ENCODE measurements around the gene OXLD1.

OXLD1 gene

GRCh38 chr17:81708739-81709185 is 42.4 kb upstream of the OXLD1 start:
- WGBS, 2 experiments (ENCODE audit: insufficient coverage in 2 of 2) = 93 to 94% methylated on average over 16 to 17 of the region's 17 CpGs
- Histone ChIP-seq H3K9me3 (ENCODE audit: control insufficient read depth, low read length) (no peaks in the 10 kb centered on the region), H3K27ac (ENCODE audit: low read depth, low read length, severe bottlenecking) (no peak overlapping the region), H3K4me3 (ENCODE audit: extremely low read depth, insufficient read depth, low read length, poor library complexity, severe bottlenecking) (no peak overlapping the region), H3K4me1 (ENCODE audit: control insufficient read depth, insufficient read depth, low read length, poor library complexity, severe bottlenecking) (peaks cover 29% of the 10 kb centered on the region), H3K36me3 (ENCODE audit: control insufficient read depth, insufficient read depth, low read length) (peaks cover 43% of the 10 kb centered on the region)

GRCh38 chr17:81707725-81708646 is 41.6 kb upstream of the OXLD1 start:
- Histone ChIP-seq H3K4me1 (ENCODE audit: control insufficient read depth, insufficient read depth, low read length, poor library complexity, severe bottlenecking) (peaks cover 21% of the 10 kb centered on the region), H3K4me3 (ENCODE audit: extremely low read depth, insufficient read depth, low read length, poor library complexity, severe bottlenecking) (no peak overlapping the region), H3K36me3 (ENCODE audit: control insufficient read depth, insufficient read depth, low read length) (peaks cover 43% of the 10 kb centered on the region), H3K9me3 (ENCODE audit: control insufficient read depth, low read length) (no peaks in the 10 kb centered on the region), H3K27ac (ENCODE audit: low read depth, low read length, severe bottlenecking) (no peak overlapping the region)
- 96 to 97% methylated on average over 21 to 24 of the region's 25 CpGs for WGBS, 2 experiments (ENCODE audit: insufficient coverage in 2 of 2)

- 96 to 97% methylated on average over 42 to 51 of the region's 54 CpGs for WGBS, 2 experiments (ENCODE audit: insufficient coverage in 2 of 2)
- no peak overlapping the region for H3K27ac ChIP-seq (ENCODE audit: low read depth, low read length, severe bottlenecking)
- H3K4me3 ChIP-seq (ENCODE audit: extremely low read depth, insufficient read depth, low read length, poor library complexity, severe bottlenecking) = no peak overlapping the region
- no peaks in the 10 kb centered on the region for H3K9me3 ChIP-seq (ENCODE audit: control insufficient read depth, low read length)
- peaks cover 17% of the 10 kb centered on the region for H3K4me1 ChIP-seq (ENCODE audit: control insufficient read depth, insufficient read depth, low read length, poor library complexity, severe bottlenecking)
- peaks cover 46% of the 10 kb centered on the region for H3K36me3 ChIP-seq (ENCODE audit: control insufficient read depth, insufficient read depth, low read length)
These were observed 40.6 kb upstream of the OXLD1 start for GRCh38 chr17:81706757-81707624.

GRCh38 chr17:81706232-81706611 is 39.8 kb upstream of the OXLD1 start:
- WGBS, 2 experiments (ENCODE audit: insufficient coverage in 2 of 2) = 95 to 99% methylated on average over 17 of the region's 17 CpGs
- Histone ChIP-seq H3K36me3 (ENCODE audit: control insufficient read depth, insufficient read depth, low read length) (peaks cover 54% of the 10 kb centered on the region), H3K27ac (ENCODE audit: low read depth, low read length, severe bottlenecking) (no peak overlapping the region), H3K4me3 (ENCODE audit: extremely low read depth, insufficient read depth, low read length, poor library complexity, severe bottlenecking) (no peak overlapping the region), H3K9me3 (ENCODE audit: control insufficient read depth, low read length) (no peaks in the 10 kb centered on the region), H3K4me1 (ENCODE audit: control insufficient read depth, insufficient read depth, low read length, poor library complexity, severe bottlenecking) (peaks cover 22% of the 10 kb centered on the region)

GRCh38 chr17:81705518-81706231 is 39.3 kb upstream of the OXLD1 start:
- peaks cover 58% of the 10 kb centered on the region for H3K36me3 ChIP-seq (ENCODE audit: control insufficient read depth, insufficient read depth, low read length)
- 95 to 98% methylated on average over 28 to 29 of the region's 30 CpGs for WGBS, 2 experiments (ENCODE audit: insufficient coverage in 2 of 2)
- H3K4me1 ChIP-seq (ENCODE audit: control insufficient read depth, insufficient read depth, low read length, poor library complexity, severe bottlenecking) = peaks cover 18% of the 10 kb centered on the region
- no peaks in the 10 kb centered on the region for H3K9me3 ChIP-seq (ENCODE audit: control insufficient read depth, low read length)
- no peak overlapping the region for H3K4me3 ChIP-seq (ENCODE audit: extremely low read depth, insufficient read depth, low read length, poor library complexity, severe bottlenecking)
- H3K27ac ChIP-seq (ENCODE audit: low read depth, low read length, severe bottlenecking) = no peak overlapping the region

- Histone ChIP-seq H3K27ac (ENCODE audit: low read depth, low read length, severe bottlenecking) (peak overlapping the region; percentile 88), H3K4me1 (ENCODE audit: control insufficient read depth, insufficient read depth, low read length, poor library complexity, severe bottlenecking) (peaks cover 13% of the 10 kb centered on the region), H3K4me3 (ENCODE audit: extremely low read depth, insufficient read depth, low read length, poor library complexity, severe bottlenecking) (peak overlapping the region; percentile 92), H3K9me3 (ENCODE audit: control insufficient read depth, low read length) (no peaks in the 10 kb centered on the region), H3K36me3 (ENCODE audit: control insufficient read depth, insufficient read depth, low read length) (peaks cover 62% of the 10 kb centered on the region)
- 24 to 28% methylated on average over 18 to 20 of the region's 27 CpGs for WGBS, 2 experiments (ENCODE audit: insufficient coverage in 2 of 2)
These were observed 37.6 kb upstream of the OXLD1 start for GRCh38 chr17:81703747-81704654.

GRCh38 chr17:81702934-81703746 is 36.7 kb upstream of the OXLD1 start, which contains the start of gene MRPL12:
TSS of gene MRPL12 (plus strand) at chr17:81703367. CDS start at chr17:81703502, 135 bp downstream.
- H3K36me3 ChIP-seq (ENCODE audit: control insufficient read depth, insufficient read depth, low read length) = peaks cover 68% of the 10 kb centered on the region
- H3K4me1 ChIP-seq (ENCODE audit: control insufficient read depth, insufficient read depth, low read length, poor library complexity, severe bottlenecking) = peaks cover 13% of the 10 kb centered on the region
- peak within 1 kb of the TSS; percentile 92 for H3K4me3 ChIP-seq (ENCODE audit: extremely low read depth, insufficient read depth, low read length, poor library complexity, severe bottlenecking)
- no peaks in the 10 kb centered on the region for H3K9me3 ChIP-seq (ENCODE audit: control insufficient read depth, low read length)
- WGBS, 2 experiments (ENCODE audit: insufficient coverage in 2 of 2) = 0 to 1% methylated on average over 92 to 93 of the region's 102 CpGs
- peak within 1 kb of the TSS; percentile 88 for H3K27ac ChIP-seq (ENCODE audit: low read depth, low read length, severe bottlenecking)

GRCh38 chr17:81701288-81702071 is 35.1 kb upstream of the OXLD1 start:
- Histone ChIP-seq H3K4me3 (ENCODE audit: extremely low read depth, insufficient read depth, low read length, poor library complexity, severe bottlenecking) (peak overlapping the region; percentile 92), H3K27ac (ENCODE audit: low read depth, low read length, severe bottlenecking) (no peak overlapping the region), H3K36me3 (ENCODE audit: control insufficient read depth, insufficient read depth, low read length) (peaks cover 68% of the 10 kb centered on the region), H3K9me3 (ENCODE audit: control insufficient read depth, low read length) (no peaks in the 10 kb centered on the region), H3K4me1 (ENCODE audit: control insufficient read depth, insufficient read depth, low read length, poor library complexity, severe bottlenecking) (peaks cover 13% of the 10 kb centered on the region)
- WGBS, 2 experiments (ENCODE audit: insufficient coverage in 2 of 2) = 87 to 90% methylated on average over 16 to 20 of the region's 23 CpGs

All from mesodermal cell (in vitro differentiated cells).